ENCODE results near the gene FCRLB. TPM values are rescaled to one million over a fixed set of nuclear protein-coding genes. Genes with fewer than 3 reads are reported as not detected.

The FCRLB gene
- total and polyA plus RNA-seq, 9 of the 15 experiments (the other 6 are each of a cell fraction or from before 2014, with no cell fraction given), result 0.20 to 4.6 (median 1.3) TPM

DNA sequence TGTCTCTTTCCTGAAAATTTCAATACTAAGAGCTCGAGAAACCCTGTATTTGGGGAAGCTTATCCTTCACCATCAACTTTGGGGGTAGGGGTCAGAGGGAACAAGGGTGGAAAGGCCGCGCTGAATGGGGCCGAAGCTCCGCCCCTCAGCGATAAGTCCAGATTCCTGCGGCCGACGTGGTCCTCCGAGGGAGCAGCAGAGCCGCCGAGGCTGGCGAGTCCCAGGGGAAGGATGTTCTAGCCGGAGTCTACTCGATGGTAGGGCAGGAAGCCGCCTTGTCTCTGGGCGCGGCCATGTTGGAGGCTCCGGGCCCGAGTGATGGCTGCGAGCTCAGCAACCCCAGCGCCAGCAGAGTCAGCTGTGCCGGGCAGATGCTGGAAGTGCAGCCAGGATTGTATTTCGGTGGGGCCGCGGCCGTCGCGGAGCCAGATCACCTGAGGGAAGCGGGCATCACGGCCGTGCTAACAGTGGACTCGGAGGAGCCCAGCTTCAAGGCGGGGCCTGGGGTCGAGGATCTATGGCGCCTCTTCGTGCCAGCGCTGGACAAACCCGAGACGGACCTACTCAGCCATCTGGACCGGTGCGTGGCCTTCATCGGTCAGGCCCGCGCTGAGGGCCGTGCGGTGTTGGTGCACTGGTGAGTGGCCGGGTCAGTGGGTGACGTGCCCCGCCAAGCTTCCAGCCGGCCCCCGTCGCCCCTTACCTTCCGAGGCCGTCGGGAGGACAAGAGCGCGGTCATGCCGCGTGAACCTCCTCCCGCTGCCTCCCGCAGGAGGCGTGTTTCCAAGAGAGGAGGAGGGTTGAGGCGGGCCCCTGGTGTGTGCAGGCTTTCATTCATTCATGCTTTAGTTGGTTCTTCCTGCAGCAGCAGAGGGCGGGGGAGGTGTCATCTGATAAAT, 28.4 kb downstream of the FCRLB start, which contains the start of gene DUSP12 (continued):
- TF ChIP-seq DMBX1 (CRISPR knock-in tag; IDR thresholded peaks at IDR 0.05; ENCODE audit: borderline replicate concordance), result no peak; the same call in 1 of the 2 replicates
- 0 out of 2 replicates have a peak, but pooled peaks have one; percentile 13 for TF ChIP-seq GATA2 (CRISPR knock-in tag; IDR thresholded peaks at IDR 0.05)
- peak; percentile 57 for TF ChIP-seq CCNT2 (IDR thresholded peaks at IDR 0.05; ENCODE audit: borderline replicate concordance, extremely low read depth, insufficient read length, low read depth, low read length)
- TF ChIP-seq ZKSCAN8 (CRISPR knock-in tag; IDR thresholded peaks at IDR 0.05), result no peak
- TF ChIP-seq GTF2A2 (tag; IDR thresholded peaks at IDR 0.05), result no peak
- TF ChIP-seq GATAD2B (IDR thresholded peaks at IDR 0.05; ENCODE audit: borderline replicate concordance), result no peak
- TF ChIP-seq HMG20B (CRISPR knock-in tag; IDR thresholded peaks at IDR 0.05), result no peak
- TF ChIP-seq CAMTA2 (CRISPR knock-in tag; conservative IDR thresholded peaks at IDR 0.05), result no peak; the same call in 1 of the 2 replicates
- TF ChIP-seq, protein P1, sequence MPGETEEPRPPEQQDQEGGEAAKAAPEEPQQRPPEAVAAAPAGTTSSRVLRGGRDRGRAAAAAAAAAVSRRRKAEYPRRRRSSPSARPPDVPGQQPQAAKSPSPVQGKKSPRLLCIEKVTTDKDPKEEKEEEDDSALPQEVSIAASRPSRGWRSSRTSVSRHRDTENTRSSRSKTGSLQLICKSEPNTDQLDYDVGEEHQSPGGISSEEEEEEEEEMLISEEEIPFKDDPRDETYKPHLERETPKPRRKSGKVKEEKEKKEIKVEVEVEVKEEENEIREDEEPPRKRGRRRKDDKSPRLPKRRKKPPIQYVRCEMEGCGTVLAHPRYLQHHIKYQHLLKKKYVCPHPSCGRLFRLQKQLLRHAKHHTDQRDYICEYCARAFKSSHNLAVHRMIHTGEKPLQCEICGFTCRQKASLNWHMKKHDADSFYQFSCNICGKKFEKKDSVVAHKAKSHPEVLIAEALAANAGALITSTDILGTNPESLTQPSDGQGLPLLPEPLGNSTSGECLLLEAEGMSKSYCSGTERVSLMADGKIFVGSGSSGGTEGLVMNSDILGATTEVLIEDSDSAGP (CRISPR knock-in tag; IDR thresholded peaks at IDR 0.05), result no peak; the same call in 1 of the 2 replicates
- peak; percentile 52 for TF ChIP-seq SMAD1 (IDR thresholded peaks at IDR 0.05; ENCODE audit: low read depth, low read length, partially characterized antibody)

Data from K562 (cell line).